Gastroesophageal sphincter (tissue), 4 donors: ENCODE data around the gene RMND1. TPM values are rescaled to one million over a fixed set of nuclear protein-coding genes. Genes with fewer than 3 reads are reported as not detected.

Source experiments
- ATAC-seq: fragments of 150-250 bp; one replicate; pipeline ENCODE4 v1.9.1; 2016; ENCODE audit warnings: mild to moderate bottlenecking, moderate library complexity
- H3K27ac ChIP-seq, 4 donors: fragments of 200-600 bp; sonication (generic) in 3 of 4; 1 replicate in 3 of 4; 2 replicates in 1 of 4; pipeline ENCODE4 v1.5.1; 2016 to 2019
- H3K27me3 ChIP-seq: fragments of 200-600 bp; sonication (generic); one replicate; pipeline ENCODE4 v1.5.1; 2019
- H3K36me3 ChIP-seq, 2 donors: fragments of 200-600 bp; sonication (generic); one replicate each; pipeline ENCODE4 v1.5.1; 2019; ENCODE audit warnings: control low read depth in 1 of 2
- H3K4me1 ChIP-seq, 3 donors: fragments of 200-600 bp; sonication (generic); 1 replicate in 2 of 3; 2 replicates in 1 of 3; pipeline ENCODE4 v1.5.1; 2016 to 2019; ENCODE audit warnings: control low read depth in 2 of 3
- H3K4me3 ChIP-seq, 2 donors: fragments of 200-600 bp; sonication (generic); one replicate each; pipeline ENCODE4 v1.5.1; 2019; ENCODE audit warnings: mild to moderate bottlenecking in 1 of 2, moderate library complexity in 1 of 2
- H3K9me3 ChIP-seq, 3 donors: fragments of 200-600 bp; sonication (generic); one replicate each; pipeline ENCODE4 v1.5.1; 2017 to 2019; ENCODE audit warnings: control low read depth in 2 of 3
- EP300 ChIP-seq: sonication (generic); formaldehyde crosslinking; IDR thresholded peaks from one replicate; pipeline ENCODE4 v1.6.1; 2017; ENCODE audit warnings: antibody characterized with exemption, mild to moderate bottlenecking
- POLR2A ChIP-seq, 2 donors: fragments of 450-650 bp; IDR thresholded peaks; one replicate each; pipeline ENCODE4 v1.6.1; 2017; ENCODE audit warnings: antibody characterized with exemption in 2 of 2, mild to moderate bottlenecking in 2 of 2, moderate library complexity in 1 of 2
- POLR2AphosphoS5 ChIP-seq: sonication (generic); formaldehyde crosslinking; IDR thresholded peaks from one replicate; pipeline ENCODE4 v1.6.1; 2017; ENCODE audit warnings: antibody characterized with exemption
- WGBS, 2 donors: methylation state at CpG; one replicate each; pipeline ENCODE4 v1.1.5; 2018; ENCODE audit warnings: low coverage in 1 of 2; 5-methylcytosine and 5-hydroxymethylcytosine counted together
- total RNA-seq, 4 donors: library from RNA; depleted of rRNA; stranded (reverse); fragments of >200 nt; gene quantifications; one replicate each; pipeline ENCODE4 v1.1.0, GENCODE V29; 2016
- TF ChIP-seq, protein P1 (sequence below), 4 experiments: fragments of 200-600 bp in 2 of 4; fragments of 450-650 bp in 2 of 4; sonication (generic) in 1 of 4; IDR thresholded peaks; one replicate each; pipeline ENCODE4 v1.5.1; 2017 to 2019; ENCODE audit warnings: antibody characterized with exemption in 4 of 4, mild to moderate bottlenecking in 2 of 4, moderate library complexity in 2 of 4

RMND1 gene
- total RNA-seq, 4 donors from 2014 or later: 13.2 to 17.8 (median 14.1) TPM

DNA sequence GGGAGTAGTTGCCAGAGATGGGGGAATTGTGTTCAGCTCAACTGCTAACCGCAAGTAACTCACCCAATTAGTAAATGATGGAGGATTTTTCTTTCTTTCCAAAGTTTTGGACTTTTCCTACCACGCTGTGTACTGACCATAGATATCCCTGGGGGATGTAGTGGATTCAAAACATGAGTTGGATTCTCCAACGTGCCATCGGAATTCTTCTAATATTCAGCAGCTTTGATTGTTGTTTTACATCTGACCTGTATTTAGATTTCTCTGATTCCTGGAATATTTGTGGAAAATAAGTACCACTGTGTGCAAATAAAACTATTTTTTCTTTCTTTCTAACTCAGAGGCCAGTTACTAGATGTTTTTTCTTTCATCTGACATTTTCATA lies 43.0 kb upstream of the RMND1 start:
- TF ChIP-seq, protein P1, sequence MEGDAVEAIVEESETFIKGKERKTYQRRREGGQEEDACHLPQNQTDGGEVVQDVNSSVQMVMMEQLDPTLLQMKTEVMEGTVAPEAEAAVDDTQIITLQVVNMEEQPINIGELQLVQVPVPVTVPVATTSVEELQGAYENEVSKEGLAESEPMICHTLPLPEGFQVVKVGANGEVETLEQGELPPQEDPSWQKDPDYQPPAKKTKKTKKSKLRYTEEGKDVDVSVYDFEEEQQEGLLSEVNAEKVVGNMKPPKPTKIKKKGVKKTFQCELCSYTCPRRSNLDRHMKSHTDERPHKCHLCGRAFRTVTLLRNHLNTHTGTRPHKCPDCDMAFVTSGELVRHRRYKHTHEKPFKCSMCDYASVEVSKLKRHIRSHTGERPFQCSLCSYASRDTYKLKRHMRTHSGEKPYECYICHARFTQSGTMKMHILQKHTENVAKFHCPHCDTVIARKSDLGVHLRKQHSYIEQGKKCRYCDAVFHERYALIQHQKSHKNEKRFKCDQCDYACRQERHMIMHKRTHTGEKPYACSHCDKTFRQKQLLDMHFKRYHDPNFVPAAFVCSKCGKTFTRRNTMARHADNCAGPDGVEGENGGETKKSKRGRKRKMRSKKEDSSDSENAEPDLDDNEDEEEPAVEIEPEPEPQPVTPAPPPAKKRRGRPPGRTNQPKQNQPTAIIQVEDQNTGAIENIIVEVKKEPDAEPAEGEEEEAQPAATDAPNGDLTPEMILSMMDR (IDR thresholded peaks at IDR 0.05): no peak
- TF ChIP-seq POLR2A (IDR thresholded peaks at IDR 0.05) (no peak), EP300 (no peak), POLR2AphosphoS5 (no peak)
- Histone ChIP-seq H3K27ac (peak overlapping the region in 1 of 4 donors; percentile 70), H3K4me3 (peak overlapping the region in 1 of 2 donors; percentile 68), H3K27me3 (peaks cover 49% of the 10 kb centered on the region), H3K36me3 (no peaks in the 10 kb centered on the region), H3K4me1 (peaks cover 0 to 22% (median 13%) of the 10 kb centered on the region in 3 donors), H3K9me3 (no peaks in the 10 kb centered on the region)
- no peak for ATAC-seq
- 37 to 39% methylated on average over 3 to 4 of the region's 4 CpGs for WGBS, 2 donors

DNA sequence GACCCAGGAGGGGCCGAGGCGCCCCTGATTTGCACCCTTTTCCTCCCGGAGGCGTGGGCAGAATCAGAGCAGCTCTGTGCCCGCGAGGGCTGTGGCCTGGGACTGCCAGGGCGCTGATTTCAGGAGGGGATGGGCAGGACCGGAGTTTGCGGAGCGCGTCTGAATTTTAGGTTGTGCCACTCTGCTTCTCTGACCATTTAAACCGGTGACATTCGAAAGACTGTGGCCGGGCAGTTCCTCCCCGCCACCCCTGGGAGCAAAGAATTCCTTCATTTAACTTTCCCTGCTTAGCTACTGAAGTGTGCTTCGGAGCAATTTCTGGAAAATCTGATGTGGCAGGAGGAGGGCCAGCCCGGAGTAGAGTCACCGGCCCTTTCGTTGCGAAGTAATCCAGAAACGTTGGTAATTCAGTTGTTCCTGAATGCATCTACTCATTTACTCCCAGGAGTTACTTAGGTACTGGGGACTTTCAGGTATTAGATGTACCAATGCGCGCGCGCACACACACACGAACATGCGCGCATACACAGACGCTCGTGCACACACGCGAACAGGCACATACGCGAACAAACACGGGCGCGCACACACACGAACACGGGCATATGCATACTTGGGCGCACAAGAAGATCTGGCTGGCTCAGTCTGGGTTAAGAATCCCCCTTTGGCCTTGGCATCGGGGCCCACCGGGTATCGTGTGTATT lies 42.5 kb upstream of the RMND1 start:
- Histone ChIP-seq H3K4me1 (peaks cover 0 to 22% (median 13%) of the 10 kb centered on the region in 3 donors), H3K27ac (peak overlapping the region in 3 of 4 donors; percentile 50 to 71 (median 70)), H3K36me3 (no peaks in the 10 kb centered on the region), H3K4me3 (peak overlapping the region; percentile 11 to 68), H3K9me3 (no peaks in the 10 kb centered on the region), H3K27me3 (peaks cover 49% of the 10 kb centered on the region)
- no peak for TF ChIP-seq POLR2A (IDR thresholded peaks at IDR 0.05)
- no peak for TF ChIP-seq POLR2AphosphoS5
- peak; percentile 32 for ATAC-seq
- WGBS, 2 donors: 0 to 4% methylated on average over 7 to 9 of the region's 43 CpGs

DNA sequence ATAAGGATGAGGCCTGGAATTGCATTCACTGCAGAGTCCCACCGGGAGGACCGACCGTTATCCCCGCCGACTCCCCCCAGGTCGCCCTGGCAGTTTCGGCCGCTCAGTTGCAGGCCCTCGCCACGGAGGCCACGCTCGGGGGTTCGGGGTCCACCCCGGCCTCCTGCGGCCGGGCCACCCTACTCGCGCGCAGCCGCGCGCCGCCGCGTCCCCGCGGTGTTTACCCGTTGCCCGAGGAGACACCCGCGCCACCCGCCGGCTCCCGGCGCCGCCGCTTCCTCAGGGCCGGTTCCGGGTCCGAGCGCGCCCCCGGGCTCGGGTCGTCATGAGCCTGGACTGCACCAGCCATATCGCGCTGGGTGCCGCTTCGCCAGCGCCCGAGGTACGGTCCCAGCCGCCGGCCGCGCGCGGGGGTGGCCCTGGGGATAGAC lies 41.9 kb upstream of the RMND1 start, which contains the start of gene CCDC170:
CCDC170 (plus strand) TSS at position 214 of the 431 bp plus-strand sequence; CDS start at position 326, 112 bp downstream.
- ATAC-seq: peak; percentile 52
- peak within 1 kb of the TSS; percentile 11 to 68 for H3K4me3 ChIP-seq
- peak within 1 kb of the TSS in 3 of 4 donors; percentile 50 to 71 (median 70) for H3K27ac ChIP-seq
- H3K27me3 ChIP-seq: peaks cover 49% of the 10 kb centered on the region
- WGBS, 2 donors: 0% methylated on average over 3 to 15 of the region's 58 CpGs
- peaks cover 0 to 22% (median 13%) of the 10 kb centered on the region in 3 donors for H3K4me1 ChIP-seq
- TF ChIP-seq POLR2AphosphoS5 (no peak), POLR2A (IDR thresholded peaks at IDR 0.05) (no peak), EP300 (no peak)
- TF ChIP-seq, protein P1 (IDR thresholded peaks at IDR 0.05): no peak
- H3K9me3 ChIP-seq: no peaks in the 10 kb centered on the region
- H3K36me3 ChIP-seq: no peaks in the 10 kb centered on the region

DNA sequence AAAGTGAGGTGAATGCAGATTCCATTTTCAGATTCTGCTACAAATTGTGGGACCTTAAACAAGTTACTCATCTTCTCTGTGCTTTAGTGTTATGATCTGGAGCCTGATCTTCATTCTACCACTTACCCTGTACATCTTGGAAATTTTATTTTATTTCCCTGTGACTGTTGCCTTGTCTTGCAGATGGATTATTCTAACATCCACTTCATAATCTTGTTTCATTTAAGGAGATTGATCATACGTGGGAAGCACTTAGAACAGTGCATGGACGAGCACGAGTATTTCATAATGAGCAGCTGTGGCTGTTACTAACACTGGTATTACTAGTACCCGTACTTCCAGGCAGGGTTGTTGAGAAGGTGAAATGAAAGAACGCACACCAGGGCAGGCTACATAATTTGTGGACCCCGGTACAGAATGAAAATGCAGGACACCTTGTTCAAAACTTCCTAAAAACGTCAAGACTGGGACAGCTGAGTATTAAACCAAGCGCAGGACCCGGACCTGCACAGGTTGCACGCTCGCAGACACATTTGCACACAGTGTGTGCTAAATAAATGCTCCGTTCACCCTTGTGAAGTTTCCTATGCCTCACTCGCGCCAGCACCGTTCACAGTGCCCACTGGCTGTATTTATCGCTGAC lies 41.4 kb upstream of the RMND1 start:
- Histone ChIP-seq H3K4me1 (peaks cover 0 to 22% (median 13%) of the 10 kb centered on the region in 3 donors), H3K27ac (peak overlapping the region in 3 of 4 donors; percentile 50 to 71 (median 70)), H3K27me3 (peaks cover 49% of the 10 kb centered on the region), H3K9me3 (no peaks in the 10 kb centered on the region), H3K4me3 (peak overlapping the region; percentile 11 to 68), H3K36me3 (no peaks in the 10 kb centered on the region)
- 33 to 40% methylated on average over 11 to 15 of the region's 16 CpGs for WGBS, 2 donors
- ATAC-seq: peak; percentile 14
- TF ChIP-seq, protein P1 (IDR thresholded peaks at IDR 0.05): no peak
- TF ChIP-seq EP300 (no peak), POLR2AphosphoS5 (no peak), POLR2A (IDR thresholded peaks at IDR 0.05) (no peak)

DNA sequence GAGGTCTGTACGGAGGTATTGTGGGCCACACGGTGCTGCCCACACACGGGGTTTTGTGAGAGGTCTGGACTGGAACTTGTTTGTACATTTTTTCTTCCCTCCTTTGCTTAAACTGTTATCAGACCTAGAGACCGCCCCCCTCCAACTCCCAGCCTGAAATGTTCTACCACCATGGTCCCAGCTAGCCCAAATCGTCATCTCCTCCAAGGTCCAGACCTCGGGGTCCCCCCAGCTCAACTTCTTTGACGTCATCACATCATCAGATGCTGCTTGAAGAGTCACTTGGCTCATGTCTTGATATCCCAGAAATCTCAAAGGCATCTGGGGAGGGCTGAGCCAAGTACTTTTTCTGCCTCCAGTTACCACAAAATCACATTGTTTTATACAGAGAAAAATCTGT lies 39.1 kb upstream of the RMND1 start:
- Histone ChIP-seq H3K36me3 (no peaks in the 10 kb centered on the region), H3K4me3 (no peak overlapping the region), H3K27me3 (peaks cover 48% of the 10 kb centered on the region), H3K4me1 (peaks cover 0 to 22% (median 13%) of the 10 kb centered on the region in 3 donors), H3K27ac (no peak overlapping the region), H3K9me3 (no peaks in the 10 kb centered on the region)
- TF ChIP-seq POLR2A (IDR thresholded peaks at IDR 0.05): no peak
- no peak for ATAC-seq
- WGBS, 2 donors: 56 to 80% methylated on average over 7 of the region's 7 CpGs
